Uterus (tissue), 2 donors: ENCODE results near the gene CNOT3.

Source experiments
- CTCF ChIP-seq, 4 experiments: fragments of 200-600 bp in 2 of 4; fragments of 450-650 bp in 2 of 4; sonication (generic) in 2 of 4; IDR thresholded peaks; one replicate each; pipeline ENCODE4 v1.5.1; 2016 to 2019; ENCODE audit warnings: antibody characterized with exemption in 4 of 4, mild to moderate bottlenecking in 2 of 4, moderate library complexity in 1 of 4
- POLR2A ChIP-seq, 2 donors: fragments of 450-650 bp; IDR thresholded peaks; one replicate each; pipeline ENCODE4 v1.6.1; 2016; ENCODE audit warnings: antibody characterized with exemption in 2 of 2, mild to moderate bottlenecking in 1 of 2, moderate library complexity in 1 of 2

DNA sequence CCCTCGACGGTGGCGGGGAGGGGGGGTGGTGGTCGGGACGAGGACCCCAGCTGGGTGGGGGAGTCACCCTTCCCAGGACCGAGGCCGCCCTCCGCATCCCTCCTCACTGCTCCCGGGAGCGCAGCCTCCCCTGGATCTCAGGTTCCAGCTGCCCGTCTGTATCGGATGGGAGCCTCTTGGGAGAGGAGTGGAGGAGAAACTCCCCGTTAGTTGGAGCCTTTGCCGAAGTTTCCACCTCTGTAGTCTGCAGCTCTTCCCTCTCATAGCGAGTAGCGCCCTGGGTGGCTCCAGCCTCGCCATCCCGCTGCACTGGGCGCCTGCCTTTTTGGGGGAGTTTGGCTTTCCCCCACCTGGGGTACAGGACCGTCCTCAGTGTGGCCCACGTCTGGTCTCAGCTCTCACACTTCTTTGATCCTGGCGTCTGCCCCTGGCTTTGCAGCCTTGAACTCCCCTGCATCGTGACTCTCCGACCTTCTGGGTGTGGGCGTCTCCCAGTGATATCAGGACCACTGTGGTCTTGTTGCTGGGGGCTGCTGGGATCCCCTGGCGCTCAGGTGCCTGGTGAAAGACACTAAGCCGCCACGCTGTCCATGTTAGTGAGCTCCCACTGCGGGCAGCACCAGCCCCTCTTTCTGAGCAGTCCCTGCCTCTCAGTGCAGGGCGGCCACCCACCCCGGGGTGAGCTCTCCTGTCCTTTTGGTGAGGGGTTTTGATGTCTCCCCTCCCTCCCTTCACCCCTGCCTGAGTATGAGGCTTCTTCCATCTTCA, 1.1 kb downstream of the CNOT3 start:
- TF ChIP-seq POLR2A (IDR thresholded peaks at IDR 0.05) (no peak), CTCF (IDR thresholded peaks at IDR 0.05) (no peak)
